Subcutaneous adipose tissue (tissue), 4 donors: ENCODE results near the gene LDB2. TPM values are rescaled to one million over a fixed set of nuclear protein-coding genes. Genes with fewer than 3 reads are reported as not detected.

Experiments used
- total RNA-seq, 4 donors: library from RNA; depleted of rRNA; stranded (reverse); fragments of >200 nt; gene quantifications; one replicate each; pipeline ENCODE4 v1.1.0, GENCODE V29; 2016
- TF ChIP-seq, protein P1 (sequence below): fragments of 450-650 bp; IDR thresholded peaks from one replicate; pipeline ENCODE4 v1.5.1; 2016; ENCODE audit warnings: low read depth, mild to moderate bottlenecking, control low read depth, antibody characterized with exemption, moderate library complexity

The LDB2 gene
- total RNA-seq, 4 donors from 2014 or later: 19.0 to 122 (median 42.6) TPM

DNA sequence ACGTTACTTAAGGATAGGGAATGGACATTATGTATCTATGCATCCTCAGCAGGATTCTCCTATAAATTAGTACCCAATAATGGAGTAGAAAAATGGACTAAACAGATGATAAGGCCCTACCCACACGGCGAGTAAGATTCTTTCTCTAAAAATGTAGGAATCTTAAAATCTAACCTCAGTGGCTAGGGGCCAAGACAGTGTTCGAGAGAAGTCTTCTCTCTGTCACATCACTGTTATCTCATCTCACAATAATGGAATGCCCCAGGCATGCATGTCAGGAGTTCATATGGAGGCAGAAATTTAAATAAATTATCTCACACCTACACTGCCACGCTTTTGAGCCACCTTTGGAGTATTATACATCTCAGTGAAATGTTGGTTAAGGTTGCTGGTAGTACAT, 132.9 kb downstream of the LDB2 start:
- TF ChIP-seq, protein P1, sequence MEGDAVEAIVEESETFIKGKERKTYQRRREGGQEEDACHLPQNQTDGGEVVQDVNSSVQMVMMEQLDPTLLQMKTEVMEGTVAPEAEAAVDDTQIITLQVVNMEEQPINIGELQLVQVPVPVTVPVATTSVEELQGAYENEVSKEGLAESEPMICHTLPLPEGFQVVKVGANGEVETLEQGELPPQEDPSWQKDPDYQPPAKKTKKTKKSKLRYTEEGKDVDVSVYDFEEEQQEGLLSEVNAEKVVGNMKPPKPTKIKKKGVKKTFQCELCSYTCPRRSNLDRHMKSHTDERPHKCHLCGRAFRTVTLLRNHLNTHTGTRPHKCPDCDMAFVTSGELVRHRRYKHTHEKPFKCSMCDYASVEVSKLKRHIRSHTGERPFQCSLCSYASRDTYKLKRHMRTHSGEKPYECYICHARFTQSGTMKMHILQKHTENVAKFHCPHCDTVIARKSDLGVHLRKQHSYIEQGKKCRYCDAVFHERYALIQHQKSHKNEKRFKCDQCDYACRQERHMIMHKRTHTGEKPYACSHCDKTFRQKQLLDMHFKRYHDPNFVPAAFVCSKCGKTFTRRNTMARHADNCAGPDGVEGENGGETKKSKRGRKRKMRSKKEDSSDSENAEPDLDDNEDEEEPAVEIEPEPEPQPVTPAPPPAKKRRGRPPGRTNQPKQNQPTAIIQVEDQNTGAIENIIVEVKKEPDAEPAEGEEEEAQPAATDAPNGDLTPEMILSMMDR: no peak

DNA sequence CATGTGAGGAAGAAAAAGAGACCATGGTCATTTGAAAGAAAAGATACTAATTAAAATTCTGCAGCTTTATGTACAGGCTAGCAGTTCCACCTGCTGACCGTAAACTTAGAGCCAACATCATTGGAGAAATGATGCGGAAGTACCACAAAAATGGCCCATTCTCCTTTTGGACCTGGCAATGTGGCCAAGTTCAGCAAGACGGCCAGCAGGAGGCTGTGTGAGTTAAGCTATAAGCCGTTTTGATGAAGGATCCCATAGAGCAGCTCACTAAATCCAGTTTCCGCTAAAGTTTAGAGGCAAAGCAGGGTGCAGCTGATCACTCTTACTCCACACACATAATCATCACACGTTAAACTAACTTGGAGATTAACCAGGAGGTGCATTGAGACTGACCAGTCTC, 133.8 kb downstream of the LDB2 start:
- TF ChIP-seq, protein P1: no peak

GRCh38 chr4:16760617-16761363, 137.7 kb downstream of the LDB2 start:
- TF ChIP-seq, protein P1: no peak

GRCh38 chr4:16759931-16760582, 138.4 kb downstream of the LDB2 start:
- TF ChIP-seq, protein P1: no peak

GRCh38 chr4:16758816-16759215, 139.6 kb downstream of the LDB2 start:
- TF ChIP-seq, protein P1: no peak

- TF ChIP-seq, protein P1: no peak
Measured at GRCh38 chr4:16758255-16758654, 140.2 kb downstream of the LDB2 start.

GRCh38 chr4:16757080-16757521, 141.3 kb downstream of the LDB2 start:
- TF ChIP-seq, protein P1: no peak
